ENCODE measurements around the gene UBE2Z. TPM values are rescaled to one million over a fixed set of nuclear protein-coding genes. Genes with fewer than 3 reads are reported as not detected.
A peak's percentile ranks its signal among the peaks of the same experiment; 100 is the strongest.

The UBE2Z gene
- total RNA-seq, 1 donor from 2014 or later = 100 TPM

- peaks cover 32% of the 10 kb centered on the region for H3K4me1 Mint-ChIP-seq (ENCODE audit: low read depth)
- DNase-seq (ENCODE audit: low spot score, unreplicated experiment) = no peak
- no peaks in the 10 kb centered on the region for H3K27me3 Mint-ChIP-seq
- peaks cover 22% of the 10 kb centered on the region for H3K36me3 Mint-ChIP-seq (ENCODE audit: insufficient read depth)
- TF ChIP-seq CTCF (IDR thresholded peaks at IDR 0.05; ENCODE audit: unreplicated experiment) = no peak
- peak overlapping the region; percentile 82 for H3K27ac Mint-ChIP-seq
- no peaks in the 10 kb centered on the region for H3K9me3 Mint-ChIP-seq (ENCODE audit: low read depth)
- peak overlapping the region; percentile 91 for H3K4me3 Mint-ChIP-seq (ENCODE audit: low read depth)
Measured at GRCh38 chr17:48910370-48910769, 2.2 kb downstream of the UBE2Z start.

GRCh38 chr17:48912476-48912875, 4.3 kb downstream of the UBE2Z start:
- Mint-ChIP-seq H3K36me3 (ENCODE audit: insufficient read depth) (peaks cover 29% of the 10 kb centered on the region), H3K27ac (peak overlapping the region; percentile 27), H3K9me3 (ENCODE audit: low read depth) (no peaks in the 10 kb centered on the region), H3K27me3 (no peaks in the 10 kb centered on the region), H3K4me3 (ENCODE audit: low read depth) (no peak overlapping the region), H3K4me1 (ENCODE audit: low read depth) (peaks cover 32% of the 10 kb centered on the region)
- no peak for TF ChIP-seq CTCF (IDR thresholded peaks at IDR 0.05; ENCODE audit: unreplicated experiment)
- DNase-seq (ENCODE audit: low spot score, unreplicated experiment) = no peak

GRCh38 chr17:48915459-48916282, 7.5 kb downstream of the UBE2Z start:
- Mint-ChIP-seq H3K4me1 (ENCODE audit: low read depth) (peaks cover 13% of the 10 kb centered on the region), H3K27me3 (no peaks in the 10 kb centered on the region)

GRCh38 chr17:48925251-48925990, 17.2 kb downstream of the UBE2Z start:
- TF ChIP-seq CTCF (IDR thresholded peaks at IDR 0.05; ENCODE audit: unreplicated experiment) = no peak
- Mint-ChIP-seq H3K27me3 (no peaks in the 10 kb centered on the region), H3K36me3 (ENCODE audit: insufficient read depth) (peaks cover 26% of the 10 kb centered on the region), H3K4me3 (ENCODE audit: low read depth) (no peak overlapping the region), H3K4me1 (ENCODE audit: low read depth) (no peaks in the 10 kb centered on the region), H3K27ac (peak overlapping the region; percentile 41), H3K9me3 (ENCODE audit: low read depth) (no peaks in the 10 kb centered on the region)
- DNase-seq (ENCODE audit: low spot score, unreplicated experiment) = no peak

More at GRCh38 chr17:48915459-48916282, 7.5 kb downstream of the UBE2Z start:
- Mint-ChIP-seq H3K4me3 (ENCODE audit: low read depth) (no peak overlapping the region), H3K9me3 (ENCODE audit: low read depth) (no peaks in the 10 kb centered on the region), H3K36me3 (ENCODE audit: insufficient read depth) (peaks cover 38% of the 10 kb centered on the region), H3K27ac (peak overlapping the region; percentile 71)
- no peak for TF ChIP-seq CTCF (IDR thresholded peaks at IDR 0.05; ENCODE audit: unreplicated experiment)
- DNase-seq (ENCODE audit: low spot score, unreplicated experiment) = no peak

- TF ChIP-seq CTCF (IDR thresholded peaks at IDR 0.05; ENCODE audit: unreplicated experiment) = no peak
- peak overlapping the region; percentile 62 for H3K27ac Mint-ChIP-seq
Measured at GRCh38 chr17:48925991-48926342, 17.8 kb downstream of the UBE2Z start.

More at GRCh38 chr17:48925991-48926342, 17.8 kb downstream of the UBE2Z start:
- no peak for DNase-seq (ENCODE audit: low spot score, unreplicated experiment)
- Mint-ChIP-seq H3K4me3 (ENCODE audit: low read depth) (no peak overlapping the region), H3K9me3 (ENCODE audit: low read depth) (no peaks in the 10 kb centered on the region), H3K4me1 (ENCODE audit: low read depth) (no peaks in the 10 kb centered on the region), H3K27me3 (no peaks in the 10 kb centered on the region), H3K36me3 (ENCODE audit: insufficient read depth) (peaks cover 25% of the 10 kb centered on the region)
